HepG2 (cell line): ENCODE results near the gene RAB8A. TPM values are rescaled to one million over a fixed set of nuclear protein-coding genes. Genes with fewer than 3 reads are reported as not detected.
A peak's percentile ranks its signal among the peaks of the same experiment; 100 is the strongest.

Experiments
- ATAC-seq: fragments of 200-7000 bp; cut with Tn5 transposase; 3 replicates; pipeline ENCODE4 v1.9.1; 2020; ENCODE audit warnings: mild to moderate bottlenecking, moderate library complexity
- BruUV-seq: library from RNA; stranded (reverse); fragments of 400-500 nt; replicated peaks from 2 replicates; lab custom pipeline; 2021; lab: Mats Ljungman, UMichigan
- CTCF ChIA-PET: fragments of 300-600 bp; formaldehyde crosslinking; extraction: SDS; loops from one replicate; lab custom pipeline; 2021; ENCODE audit warnings: low total read pairs, inconsistent platforms, low intra/inter-chr PET ratio; lab: Yijun Ruan, JAX
- POLR2A ChIA-PET: fragments of 350-600 bp; sonication (Branson Sonifier 250); formaldehyde crosslinking; loops from one replicate; lab custom pipeline; 2020; ENCODE audit warnings: antibody characterized with exemption, inconsistent platforms; lab: Yijun Ruan, JAX
- DNase-seq: peaks from one replicate; pipeline ENCODE4 v3.0.0-alpha.2; 2015; ENCODE audit warnings: low spot score
- FAIRE-seq: peaks from 3 replicates; lab custom pipeline; 2011; peaks lifted over from hg19 to GRCh38; lab: Jason Lieb, UNC
- H2AFZ ChIP-seq: one replicate; pipeline ENCODE4 v1.6.1; 2011; ENCODE audit warnings: low read length, inconsistent platforms
- H3K27ac ChIP-seq: fragments of 300-600 bp; 3 replicates; pipeline ENCODE4 v1.8.0; 2011; ENCODE audit warnings: mixed run types, mild to moderate bottlenecking, mixed read lengths, low read length, inconsistent platforms; ENCODE audit not compliant: insufficient read depth; ENCODE audit errors: extremely low read length
- H3K27me3 ChIP-seq, 2 experiments: fragments of 200-600 bp in 1 of 2; 2 replicates in 1 of 2; 3 replicates in 1 of 2; pipeline versions ENCODE4 v1.6.0 to v1.8.0; 2011; ENCODE audit warnings: low read length in 2 of 2, mild to moderate bottlenecking in 2 of 2, moderate library complexity in 2 of 2, inconsistent platforms in 1 of 2; ENCODE audit not compliant: insufficient read depth in 2 of 2, control insufficient read depth in 1 of 2
- H3K36me3 ChIP-seq, 2 experiments: fragments of 200-600 bp in 1 of 2; replicated peaks in 1 of 2; 2 replicates in 1 of 2; 3 replicates in 1 of 2; pipeline versions ENCODE4 v1.5.1 to v1.8.0; 2011; ENCODE audit warnings: low read length in 2 of 2, inconsistent platforms in 1 of 2; ENCODE audit not compliant: insufficient read depth in 2 of 2, control insufficient read depth in 1 of 2
- H3K4me1 ChIP-seq: 2 replicates; pipeline ENCODE4 v1.5.1; 2012; ENCODE audit warnings: low read length, inconsistent platforms; ENCODE audit not compliant: insufficient read depth
- H3K4me2 ChIP-seq: 2 replicates; pipeline ENCODE4 v1.6.0; 2011; ENCODE audit warnings: low read depth, low read length, inconsistent platforms
- H3K4me3 ChIP-seq, 3 experiments: fragments of 200-600 bp in 1 of 3; sonication (generic), shearing (Covaris generic) in 1 of 3; replicated peaks in 1 of 3; 2 replicates each; pipeline ENCODE4 v1.5.1; 2011 to 2016; ENCODE audit warnings: low read length in 3 of 3, inconsistent platforms in 2 of 3, low read depth in 2 of 3, mild to moderate bottlenecking in 2 of 3, control low read depth in 1 of 3, mixed read lengths in 1 of 3; ENCODE audit not compliant: insufficient read depth in 1 of 3
- H3K79me2 ChIP-seq: one replicate; pipeline ENCODE4 v1.6.1; 2011; ENCODE audit warnings: low read length, inconsistent platforms; ENCODE audit not compliant: insufficient read depth
- H3K9ac ChIP-seq: 2 replicates; pipeline ENCODE4 v1.6.0; 2011; ENCODE audit warnings: mild to moderate bottlenecking, low read depth, low read length, inconsistent platforms; ENCODE audit not compliant: insufficient read depth
- H3K9me3 ChIP-seq: 2 replicates; pipeline ENCODE4 v1.5.1; 2012; ENCODE audit warnings: mild to moderate bottlenecking, low read length
- H4K20me1 ChIP-seq: 2 replicates; pipeline ENCODE4 v1.6.0; 2011; ENCODE audit warnings: inconsistent platforms, mild to moderate bottlenecking, low read length, moderate library complexity; ENCODE audit not compliant: insufficient read depth
- ATF1 ChIP-seq: IDR thresholded peaks from 2 replicates; pipeline ENCODE4 v1.6.1; 2016; ENCODE audit warnings: mild to moderate bottlenecking, control low read depth
- ESRRA ChIP-seq: sonication (generic); formaldehyde crosslinking; IDR thresholded peaks from 2 replicates; pipeline ENCODE4 v1.5.1; 2020; ENCODE audit warnings: mild to moderate bottlenecking, low read depth, missing genetic modification reagents
- MLLT10 ChIP-seq: sonication (generic); formaldehyde crosslinking; IDR thresholded peaks from 2 replicates; pipeline ENCODE4 v1.4.0; 2020; ENCODE audit warnings: missing genetic modification reagents
- MXD4 ChIP-seq: IDR thresholded peaks from 2 replicates; pipeline ENCODE4 v1.6.1; 2016; ENCODE audit warnings: mild to moderate bottlenecking, missing biosample characterization, missing genetic modification reagents
- NFKB2 ChIP-seq: sonication (generic); formaldehyde crosslinking; IDR thresholded peaks from 2 replicates; pipeline ENCODE4 v1.4.0; 2020; ENCODE audit warnings: missing genetic modification reagents, borderline replicate concordance
- NR2F6 ChIP-seq, 2 experiments: IDR thresholded peaks; 2 replicates each; pipeline ENCODE4 v1.6.1; 2016; ENCODE audit warnings: antibody characterized with exemption in 1 of 2, mild to moderate bottlenecking in 1 of 2
- PHF5A ChIP-seq: IDR thresholded peaks from one replicate; pipeline ENCODE4 v1.6.1; 2018; ENCODE audit warnings: low read depth, missing genetic modification reagents; ENCODE audit not compliant: unreplicated experiment
- ZBTB42 ChIP-seq: sonication (generic); formaldehyde crosslinking; IDR thresholded peaks from 2 replicates; pipeline ENCODE4 v1.5.0; 2020; ENCODE audit warnings: mild to moderate bottlenecking, missing genetic modification reagents
- ZIK1 ChIP-seq: sonication (generic); formaldehyde crosslinking; IDR thresholded peaks from 2 replicates; pipeline ENCODE4 v1.5.0; 2020; ENCODE audit warnings: mild to moderate bottlenecking, low read depth, missing genetic modification reagents, borderline replicate concordance
- ZNF124 ChIP-seq: sonication (generic); formaldehyde crosslinking; IDR thresholded peaks from 2 replicates; pipeline ENCODE4 v1.4.0; 2020; ENCODE audit warnings: missing genetic modification reagents
- ZNF343 ChIP-seq: sonication (generic); formaldehyde crosslinking; IDR thresholded peaks from 2 replicates; pipeline ENCODE4 v1.4.0; 2020; ENCODE audit warnings: mild to moderate bottlenecking, missing genetic modification reagents
- ZNF609 ChIP-seq: sonication (generic); formaldehyde crosslinking; IDR thresholded peaks from 2 replicates; pipeline ENCODE4 v1.4.0; 2020; ENCODE audit warnings: mild to moderate bottlenecking, missing genetic modification reagents, borderline replicate concordance
- ZNF770 ChIP-seq: sonication (generic); formaldehyde crosslinking; IDR thresholded peaks from 2 replicates; pipeline ENCODE4 v1.5.0; 2020; ENCODE audit warnings: mild to moderate bottlenecking, missing genetic modification reagents
- ZNF781 ChIP-seq: sonication (generic); formaldehyde crosslinking; IDR thresholded peaks from 2 replicates; pipeline ENCODE4 v1.5.1; 2020; ENCODE audit warnings: borderline replicate concordance, mild to moderate bottlenecking, missing genetic modification reagents; ENCODE audit errors: not compliant biosample characterization
- WGBS: methylation state at CpG from one replicate; pipeline ENCODE4 v1.1.6; 2017; ENCODE audit warnings: low lambda C conversion rate; 5-methylcytosine and 5-hydroxymethylcytosine counted together
- in situ Hi-C: cut with HindIII; loops from 2 replicates; pipeline ENCODE4 v1.10.0; 2017; ENCODE audit warnings: low pct_unique_long_range_greater_than_20kb; ENCODE audit not compliant: extremely low pct_ligation_motif_present
- intact Hi-C: fragments of 100-400 bp; cut with micrococcal nuclease; formaldehyde crosslinking; loops from one replicate; pipeline ENCODE4 v1.10.0; 2022; ENCODE audit not compliant: unreplicated experiment
- polyA plus RNA-seq, 8 experiments: library from polyadenylated mRNA; depleted of rRNA in 3 of 8; stranded (reverse) in 7 of 8; unstranded in 1 of 8; fragments of >200 nt; fragmentation: Illumina TruSeq in 4 of 8; extraction: Trizol in 4 of 8; gene quantifications; 2 replicates each; pipeline versions ENCODE4 v1.2.1 to v1.2.3, GENCODE V29; 2011 to 2016; ENCODE audit warnings: low read depth in 4 of 8, missing spikeins in 1 of 8, mixed read lengths in 1 of 8; ENCODE audit not compliant: insufficient read depth in 1 of 8
- total RNA-seq, 5 experiments: library from RNA; depleted of rRNA; stranded (reverse); fragments of >200 nt; fragmentation: Illumina TruSeq; extraction: Trizol; gene quantifications; 2 replicates each; pipeline ENCODE4 v1.2.3, GENCODE V29; 2016; ENCODE audit warnings: low read depth in 1 of 5
- TF ChIP-seq, protein P1 (sequence below): sonication (generic); formaldehyde crosslinking; IDR thresholded peaks from 2 replicates; pipeline ENCODE4 v1.5.1; 2020; ENCODE audit warnings: missing genetic modification reagents, mild to moderate bottlenecking, borderline replicate concordance

RAB8A gene
- total and polyA plus RNA-seq, 2 of the 13 experiments (the other 11 are each of a cell fraction or from before 2014, with no cell fraction given), result 36.7 to 45.0 TPM

- no TSS peak for BruUV-seq
- no peak overlapping the region for H2AFZ ChIP-seq
- peak; percentile 59 for DNase-seq
- WGBS, result 43% methylated on average over 4 of the region's 4 CpGs
- peak overlapping the region; percentile 20 for H3K27ac ChIP-seq
- H3K4me2 ChIP-seq, result 0 out of 2 replicates have a peak overlapping the region, but pooled peaks have one; percentile 14
- peaks cover 40% of the 10 kb centered on the region for H3K79me2 ChIP-seq
- in situ Hi-C loops, result no loop called here
- FAIRE-seq, result no peak
- no peak overlapping the region for H3K9ac ChIP-seq
- H3K4me1 ChIP-seq, result peaks cover 52% of the 10 kb centered on the region
- no peak for ATAC-seq
- peaks cover 8 to 24% of the 10 kb centered on the region in 2 experiments; a peak in 4 of 5 replicates for H3K36me3 ChIP-seq
- no peak overlapping the region for H3K4me3 ChIP-seq
- H4K20me1 ChIP-seq, result peaks cover 5% of the 10 kb centered on the region; the same call in 1 of the 2 replicates
- ChIA-PET CTCF (no interaction called here), POLR2A (interaction anchor here (1.6 kb wide), 1 partner anchor 69 kb away, joined by 5 read pairs; the partner anchor contains the start of gene FAM32A)
- intact Hi-C loops, result no loop called here
- no peaks in the 10 kb centered on the region for H3K9me3 ChIP-seq
- H3K27me3 ChIP-seq, result no peaks in the 10 kb centered on the region; a peak in 1 of 5 replicates
- TF ChIP-seq ZBTB42 (CRISPR knock-in tag) (no peak), ZIK1 (CRISPR knock-in tag) (no peak), ZNF124 (no peak), ZNF770 (CRISPR knock-in tag) (no peak), ZNF343 (CRISPR knock-in tag) (no peak), MXD4 (CRISPR knock-in tag) (0 out of 2 replicates have a peak, but pooled peaks have one; percentile 26), NFKB2 (no peak), ZNF609 (CRISPR knock-in tag) (no peak), PHF5A (CRISPR knock-in tag) (no peak), ESRRA (no peak), ZNF781 (no peak), MLLT10 (no peak), ATF1 (no peak), NR2F6 (IDR thresholded peaks at IDR 0.05) (no peak), NR2F6 (CRISPR knock-in tag; IDR thresholded peaks at IDR 0.05) (peak; percentile 39; the same call in 1 of the 2 replicates)
- TF ChIP-seq, protein P1, sequence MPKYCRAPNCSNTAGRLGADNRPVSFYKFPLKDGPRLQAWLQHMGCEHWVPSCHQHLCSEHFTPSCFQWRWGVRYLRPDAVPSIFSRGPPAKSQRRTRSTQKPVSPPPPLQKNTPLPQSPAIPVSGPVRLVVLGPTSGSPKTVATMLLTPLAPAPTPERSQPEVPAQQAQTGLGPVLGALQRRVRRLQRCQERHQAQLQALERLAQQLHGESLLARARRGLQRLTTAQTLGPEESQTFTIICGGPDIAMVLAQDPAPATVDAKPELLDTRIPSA, result no peak
Measured at GRCh38 chr19:16116067-16116466, 4.4 kb downstream of the RAB8A start.
